Mesenchymal stem cell (in vitro differentiated cells and primary cell): ENCODE measurements around the gene LIMCH1.
A peak's percentile ranks its signal among the peaks of the same experiment; 100 is the strongest.

ENCODE experiments used
- DNase-seq: peaks from one replicate; pipeline ENCODE4 v3.0.0-alpha.2; 2013
- H2AFZ ChIP-seq: one replicate; pipeline ENCODE4 v1.6.1; 2013; ENCODE audit warnings: low read depth, mild to moderate bottlenecking, control low read depth, inconsistent platforms, low read length, moderate library complexity
- H2AK5ac ChIP-seq: 2 replicates; pipeline ENCODE4 v1.6.1; 2013; ENCODE audit warnings: low read length, moderate library complexity, mild to moderate bottlenecking, inconsistent platforms; ENCODE audit not compliant: severe bottlenecking
- H2BK120ac ChIP-seq: one replicate; pipeline ENCODE4 v1.6.1; 2013; ENCODE audit warnings: low read depth, mild to moderate bottlenecking, inconsistent platforms, low read length, moderate library complexity
- H2BK12ac ChIP-seq, 2 experiments: one replicate each; pipeline ENCODE4 v1.6.1; 2013; ENCODE audit warnings: inconsistent platforms in 2 of 2, low read length in 2 of 2, mild to moderate bottlenecking in 2 of 2, moderate library complexity in 2 of 2, control low read depth in 1 of 2
- H2BK15ac ChIP-seq: one replicate; pipeline ENCODE4 v1.6.1; 2013; ENCODE audit warnings: mild to moderate bottlenecking, low read depth, inconsistent platforms; ENCODE audit not compliant: poor library complexity, severe bottlenecking
- H2BK5ac ChIP-seq: 2 replicates; pipeline ENCODE4 v1.6.1; 2013; ENCODE audit warnings: low read depth, mild to moderate bottlenecking, low read length, control low read depth, inconsistent platforms; ENCODE audit not compliant: poor library complexity, severe bottlenecking
- H3K14ac ChIP-seq, 2 experiments: one replicate each; pipeline ENCODE4 v1.6.1; 2013; ENCODE audit warnings: inconsistent platforms in 2 of 2, low read length in 2 of 2, control low read depth in 1 of 2, mild to moderate bottlenecking in 1 of 2, moderate library complexity in 1 of 2
- H3K18ac ChIP-seq, 2 experiments: one replicate each; pipeline ENCODE4 v1.6.1; 2013; ENCODE audit warnings: inconsistent platforms in 2 of 2, low read length in 2 of 2, control low read depth in 1 of 2, low read depth in 1 of 2, mild to moderate bottlenecking in 1 of 2
- H3K23ac ChIP-seq, 2 experiments: one replicate each; pipeline ENCODE4 v1.6.1; 2013; ENCODE audit warnings: inconsistent platforms in 2 of 2, low read length in 2 of 2, mild to moderate bottlenecking in 2 of 2, moderate library complexity in 2 of 2, control low read depth in 1 of 2
- H3K27ac ChIP-seq: 2 replicates; pipeline ENCODE4 v1.5.1; 2013; ENCODE audit warnings: mild to moderate bottlenecking, moderate library complexity, low read length, control low read depth, inconsistent platforms; ENCODE audit not compliant: poor library complexity, severe bottlenecking
- H3K27me3 ChIP-seq, 2 experiments: 2 replicates each; pipeline versions ENCODE4 v1.6.1 to v1.7.0; 2013; ENCODE audit warnings: low read length in 2 of 2, mild to moderate bottlenecking in 2 of 2, moderate library complexity in 2 of 2, control low read depth in 1 of 2, inconsistent platforms in 1 of 2; ENCODE audit not compliant: control insufficient read depth in 1 of 2, insufficient read depth in 1 of 2
- H3K36me3 ChIP-seq, 2 experiments: 2 replicates each; pipeline versions ENCODE4 v1.6.1 to v1.7.0; 2013; ENCODE audit warnings: low read length in 2 of 2, control low read depth in 1 of 2, inconsistent platforms in 1 of 2, low read depth in 1 of 2, mild to moderate bottlenecking in 1 of 2; ENCODE audit not compliant: insufficient read depth in 2 of 2, control insufficient read depth in 1 of 2
- H3K4ac ChIP-seq, 2 experiments: one replicate each; pipeline ENCODE4 v1.6.1; 2013; ENCODE audit warnings: inconsistent platforms in 2 of 2, low read length in 2 of 2, mild to moderate bottlenecking in 2 of 2, moderate library complexity in 2 of 2, control low read depth in 1 of 2, low read depth in 1 of 2
- H3K4me1 ChIP-seq: 2 replicates; pipeline ENCODE4 v1.6.1; 2013; ENCODE audit warnings: low read depth, low read length, control low read depth; ENCODE audit not compliant: control insufficient read depth, insufficient read depth
- H3K4me2 ChIP-seq: 2 replicates; pipeline ENCODE4 v1.6.1; 2013; ENCODE audit warnings: low read length, mild to moderate bottlenecking, inconsistent platforms; ENCODE audit not compliant: poor library complexity, severe bottlenecking
- H3K4me3 ChIP-seq, 2 experiments: 2 replicates each; pipeline versions ENCODE4 v1.5.1 to v1.7.0; 2013; ENCODE audit warnings: low read length in 2 of 2, mild to moderate bottlenecking in 2 of 2, control low read depth in 1 of 2, low read depth in 1 of 2; ENCODE audit not compliant: insufficient read depth in 1 of 2
- H3K79me1 ChIP-seq: replicated peaks from 2 replicates; pipeline ENCODE4 v1.6.1; 2013; ENCODE audit warnings: mild to moderate bottlenecking, control low read depth, low read length, inconsistent platforms; ENCODE audit not compliant: poor library complexity, severe bottlenecking
- H3K9ac ChIP-seq: 2 replicates; pipeline ENCODE4 v1.7.0; 2013; ENCODE audit warnings: mild to moderate bottlenecking, low read length, moderate library complexity
- H3K9me3 ChIP-seq: 2 replicates; pipeline ENCODE4 v1.7.0; 2013; ENCODE audit warnings: mild to moderate bottlenecking, low read length; ENCODE audit not compliant: control insufficient read depth
- H4K8ac ChIP-seq: one replicate; pipeline ENCODE4 v1.6.1; 2013; ENCODE audit warnings: inconsistent platforms, mild to moderate bottlenecking, low read length, moderate library complexity
- H4K91ac ChIP-seq: one replicate; pipeline ENCODE4 v1.6.1; 2013; ENCODE audit warnings: mild to moderate bottlenecking, low read length, inconsistent platforms
- WGBS: methylation state at CpG from one replicate; pipeline ENCODE4 v1.1.7; 2013; ENCODE audit warnings: mixed read lengths; 5-methylcytosine and 5-hydroxymethylcytosine counted together

LIMCH1 gene

GRCh38 chr4:41678086-41678816, 140.3 kb downstream of the LIMCH1 start:
- H2AFZ ChIP-seq = no peak overlapping the region
- no peak overlapping the region for H2BK120ac ChIP-seq
- no peak overlapping the region for H3K23ac ChIP-seq
- H4K8ac ChIP-seq = no peak overlapping the region
- no peak overlapping the region for H3K4me3 ChIP-seq
- H2BK12ac ChIP-seq = no peak overlapping the region
- peak; percentile 37 for DNase-seq
- no peaks in the 10 kb centered on the region for H3K79me1 ChIP-seq
- peaks cover 0 to 7% of the 10 kb centered on the region in 2 experiments for H3K27me3 ChIP-seq
- no peak overlapping the region for H3K14ac ChIP-seq
- H3K9me3 ChIP-seq = no peaks in the 10 kb centered on the region
- no peaks in the 10 kb centered on the region for H3K4me1 ChIP-seq
- H3K4ac ChIP-seq = peak overlapping the region in 1 of 2 experiments; percentile 26
- no peak overlapping the region for H3K27ac ChIP-seq
- H3K9ac ChIP-seq = no peak overlapping the region
- 84% methylated on average over 6 of the region's 7 CpGs for WGBS
- peaks cover 0 to 2% of the 10 kb centered on the region in 2 experiments for H3K36me3 ChIP-seq
- no peak overlapping the region for H2BK15ac ChIP-seq
- H2AK5ac ChIP-seq = no peak overlapping the region
- no peak overlapping the region for H2BK5ac ChIP-seq
- H3K4me2 ChIP-seq = no peak overlapping the region
- H4K91ac ChIP-seq = no peak overlapping the region
- H3K18ac ChIP-seq = no peak overlapping the region

GRCh38 chr4:41678951-41679350, 141.0 kb downstream of the LIMCH1 start:
- H3K4ac ChIP-seq = no peak overlapping the region
- H3K23ac ChIP-seq = no peak overlapping the region
- no peak overlapping the region for H2BK12ac ChIP-seq
- 93% methylated on average over 2 of the region's 2 CpGs for WGBS
- no peak overlapping the region for H2BK120ac ChIP-seq
- H3K27ac ChIP-seq = no peak overlapping the region
- no peak overlapping the region for H4K91ac ChIP-seq
- H2AFZ ChIP-seq = no peak overlapping the region
- no peak overlapping the region for H2AK5ac ChIP-seq
- no peak overlapping the region for H3K4me2 ChIP-seq
- no peak for DNase-seq
- H4K8ac ChIP-seq = no peak overlapping the region
- H3K18ac ChIP-seq = no peak overlapping the region
- no peak overlapping the region for H2BK5ac ChIP-seq
- H3K4me3 ChIP-seq = no peak overlapping the region
- no peak overlapping the region for H2BK15ac ChIP-seq
- no peak overlapping the region for H3K14ac ChIP-seq
- peaks cover 0 to 2% of the 10 kb centered on the region in 2 experiments for H3K36me3 ChIP-seq
- no peaks in the 10 kb centered on the region for H3K9me3 ChIP-seq
- H3K4me1 ChIP-seq = no peaks in the 10 kb centered on the region
- peaks cover 0 to 7% of the 10 kb centered on the region in 2 experiments for H3K27me3 ChIP-seq
- no peak overlapping the region for H3K9ac ChIP-seq
- H3K79me1 ChIP-seq = no peaks in the 10 kb centered on the region

GRCh38 chr4:41679991-41680390, 142.0 kb downstream of the LIMCH1 start:
- Histone ChIP-seq H2AK5ac (no peak overlapping the region), H3K4me3 (no peak overlapping the region), H2BK5ac (no peak overlapping the region), H3K27ac (no peak overlapping the region), H3K18ac (no peak overlapping the region), H3K9me3 (no peaks in the 10 kb centered on the region), H4K8ac (no peak overlapping the region), H3K4me2 (no peak overlapping the region), H2AFZ (no peak overlapping the region), H2BK120ac (no peak overlapping the region), H3K23ac (no peak overlapping the region), H3K4me1 (no peaks in the 10 kb centered on the region), H3K14ac (no peak overlapping the region), H2BK12ac (no peak overlapping the region), H3K27me3 (peaks cover 0 to 7% of the 10 kb centered on the region in 2 experiments), H3K36me3 (peaks cover 0 to 2% of the 10 kb centered on the region in 2 experiments), H3K9ac (no peak overlapping the region), H4K91ac (no peak overlapping the region), H2BK15ac (no peak overlapping the region), H3K4ac (no peak overlapping the region), H3K79me1 (no peaks in the 10 kb centered on the region)
- 71% methylated on average over 4 of the region's 4 CpGs for WGBS
- DNase-seq = peak; percentile 12

- 92% methylated on average over 2 of the region's 2 CpGs for WGBS
- Histone ChIP-seq H2BK120ac (no peak overlapping the region), H3K9me3 (no peaks in the 10 kb centered on the region), H2BK5ac (no peak overlapping the region), H3K9ac (no peak overlapping the region), H4K91ac (no peak overlapping the region), H3K23ac (no peak overlapping the region), H2AFZ (no peak overlapping the region), H2AK5ac (no peak overlapping the region), H3K4ac (no peak overlapping the region), H3K27ac (no peak overlapping the region), H4K8ac (no peak overlapping the region), H3K4me3 (no peak overlapping the region), H3K4me1 (no peaks in the 10 kb centered on the region), H3K14ac (no peak overlapping the region), H3K36me3 (peaks cover 0 to 2% of the 10 kb centered on the region in 2 experiments), H3K79me1 (no peaks in the 10 kb centered on the region), H3K27me3 (peaks cover 0 to 12% of the 10 kb centered on the region in 2 experiments), H3K18ac (no peak overlapping the region), H2BK12ac (no peak overlapping the region), H2BK15ac (no peak overlapping the region), H3K4me2 (no peak overlapping the region)
- DNase-seq = no peak
Measured at GRCh38 chr4:41681054-41681453, 143.1 kb downstream of the LIMCH1 start.
